Fibroblast of lung (primary cell): Measurements from ENCODE around the gene LAYN. TPM values are rescaled to one million over a fixed set of nuclear protein-coding genes. Genes with fewer than 3 reads are reported as not detected.

Experiments used
- DNase-seq, 2 donors: peaks; one replicate each; pipeline versions ENCODE4 v3.0.0 to v3.0.0-alpha.2; 2010; ENCODE audit warnings: low read depth in 2 of 2
- H2AFZ ChIP-seq: 2 replicates; pipeline ENCODE4 v1.5.1; 2012; ENCODE audit warnings: low read length, control low read depth, inconsistent platforms
- H3K27ac ChIP-seq: 2 replicates; pipeline ENCODE4 v1.5.1; 2011; ENCODE audit warnings: low read length, control low read depth; ENCODE audit not compliant: insufficient read depth
- H3K27me3 ChIP-seq: 2 replicates; pipeline ENCODE4 v1.5.1; 2011; ENCODE audit warnings: mild to moderate bottlenecking, low read length; ENCODE audit not compliant: control insufficient read depth, insufficient read depth
- H3K36me3 ChIP-seq: 2 replicates; pipeline ENCODE4 v1.5.1; 2011; ENCODE audit warnings: low read length; ENCODE audit not compliant: control insufficient read depth, insufficient read depth
- H3K4me1 ChIP-seq: 2 replicates; pipeline ENCODE4 v1.5.1; 2011; ENCODE audit warnings: low read length; ENCODE audit not compliant: control insufficient read depth, insufficient read depth; ENCODE audit errors: extremely low read depth
- H3K4me2 ChIP-seq: 2 replicates; pipeline ENCODE4 v1.5.1; 2011; ENCODE audit warnings: low read length, control low read depth; ENCODE audit not compliant: insufficient read depth; ENCODE audit errors: extremely low read depth
- H3K4me3 ChIP-seq, 4 experiments: fragments of 200-600 bp in 1 of 4; sonication (generic) in 1 of 4; replicated peaks in 1 of 4; 2 replicates each; pipeline ENCODE4 v1.5.1; 2011 to 2016; ENCODE audit warnings: low read length in 4 of 4, low read depth in 3 of 4, mild to moderate bottlenecking in 3 of 4, control low read depth in 2 of 4, inconsistent platforms in 1 of 4, mixed read lengths in 1 of 4; ENCODE audit not compliant: insufficient read depth in 1 of 4; ENCODE audit errors: control extremely low read depth in 1 of 4
- H3K79me2 ChIP-seq: 2 replicates; pipeline ENCODE4 v1.5.1; 2012; ENCODE audit warnings: mild to moderate bottlenecking, low read length, inconsistent platforms; ENCODE audit not compliant: control insufficient read depth, insufficient read depth
- H3K9ac ChIP-seq: 2 replicates; pipeline ENCODE4 v1.5.1; 2011; ENCODE audit warnings: mild to moderate bottlenecking, low read length, control low read depth; ENCODE audit not compliant: insufficient read depth
- H3K9me3 ChIP-seq: 2 replicates; pipeline ENCODE4 v1.5.1; 2012; ENCODE audit warnings: low read depth, low read length; ENCODE audit not compliant: control insufficient read depth, insufficient read depth
- H4K20me1 ChIP-seq: 2 replicates; pipeline ENCODE4 v1.5.1; 2011; ENCODE audit warnings: low read length; ENCODE audit not compliant: control insufficient read depth, insufficient read depth; ENCODE audit errors: extremely low read depth
- EZH2 ChIP-seq: IDR thresholded peaks from 2 replicates; pipeline ENCODE4 v1.5.1; 2012; ENCODE audit warnings: low read length, control low read depth, mild to moderate bottlenecking; ENCODE audit errors: missing control alignments
- polyA plus RNA-seq, 2 donors: library from polyadenylated mRNA; depleted of rRNA in 1 of 2; stranded (reverse) in 1 of 2; unstranded in 1 of 2; fragments of >200 nt; gene quantifications; 2 replicates each; pipeline ENCODE4 v1.2.1, GENCODE V29; 2011 to 2012; ENCODE audit warnings: missing spikeins in 1 of 2
- total RNA-seq: library from RNA; depleted of rRNA; stranded (reverse); fragments of >200 nt; gene quantifications from 2 replicates; pipeline ENCODE4 v1.2.1, GENCODE V29; 2014
- TF ChIP-seq, protein P1 (sequence below), 2 donors: IDR thresholded peaks in 1 of 2; conservative IDR thresholded peaks in 1 of 2; 1 replicate in 1 of 2; 2 replicates in 1 of 2; pipeline ENCODE4 v1.5.1; 2011 to 2012; ENCODE audit warnings: low read length in 2 of 2, control low read depth in 1 of 2, inconsistent platforms in 1 of 2, low read depth in 1 of 2, mild to moderate bottlenecking in 1 of 2

Gene LAYN
- total and polyA plus RNA-seq, 2 donors (not counting 1 experiment from before 2014, with no cell fraction given), result 117 to 140 TPM

DNA sequence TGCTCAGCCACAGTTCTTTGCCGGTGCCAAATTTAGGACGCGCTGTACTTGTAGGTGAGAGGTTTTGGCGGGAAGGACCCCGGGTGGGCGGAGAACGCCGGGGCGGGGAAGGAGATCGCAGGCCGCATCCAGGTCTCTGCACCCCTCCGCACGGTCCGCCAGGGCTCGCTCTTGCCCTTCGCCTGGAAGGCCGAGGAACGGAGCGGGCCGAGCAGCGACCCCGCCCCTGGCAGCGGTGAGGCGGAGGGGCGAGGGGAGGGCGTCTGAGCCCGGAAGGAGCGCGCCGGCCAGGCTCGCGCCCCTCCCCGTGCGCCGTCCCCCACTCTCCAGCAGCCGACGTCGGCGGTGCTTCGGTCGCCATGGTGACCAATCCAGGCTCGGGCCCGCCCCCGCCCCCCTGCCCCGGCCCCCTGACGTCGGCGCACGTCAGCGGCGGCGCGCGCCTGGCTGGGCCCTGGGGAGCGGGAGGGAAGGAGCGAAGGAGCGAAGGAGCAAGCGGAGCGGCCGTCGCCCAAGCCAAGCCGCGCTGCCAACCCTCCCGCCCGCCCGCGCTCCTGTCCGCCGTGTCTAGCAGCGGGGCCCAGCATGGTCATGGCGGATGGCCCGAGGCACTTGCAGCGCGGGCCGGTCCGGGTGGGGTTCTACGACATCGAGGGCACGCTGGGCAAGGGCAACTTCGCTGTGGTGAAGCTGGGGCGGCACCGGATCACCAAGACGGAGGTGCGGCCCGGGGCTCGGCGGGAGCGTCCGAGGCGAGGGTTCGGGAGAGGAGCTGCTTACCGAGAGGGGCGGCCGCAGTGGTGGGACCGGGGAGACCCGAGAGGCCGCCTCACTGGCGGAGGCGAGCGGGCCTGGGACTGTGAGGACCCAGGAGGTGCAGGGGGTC lies 61.7 kb downstream of the LAYN start, which contains the start of gene SIK2:
Gene SIK2 (plus strand): TSS at position 471 of the 886 bp plus-strand sequence. CDS start 115 bp downstream, at position 586.
- peak within 1 kb of the TSS; percentile 100 for H3K9ac ChIP-seq
- H4K20me1 ChIP-seq, result no peaks in the 10 kb centered on the region
- TF ChIP-seq, protein P1, sequence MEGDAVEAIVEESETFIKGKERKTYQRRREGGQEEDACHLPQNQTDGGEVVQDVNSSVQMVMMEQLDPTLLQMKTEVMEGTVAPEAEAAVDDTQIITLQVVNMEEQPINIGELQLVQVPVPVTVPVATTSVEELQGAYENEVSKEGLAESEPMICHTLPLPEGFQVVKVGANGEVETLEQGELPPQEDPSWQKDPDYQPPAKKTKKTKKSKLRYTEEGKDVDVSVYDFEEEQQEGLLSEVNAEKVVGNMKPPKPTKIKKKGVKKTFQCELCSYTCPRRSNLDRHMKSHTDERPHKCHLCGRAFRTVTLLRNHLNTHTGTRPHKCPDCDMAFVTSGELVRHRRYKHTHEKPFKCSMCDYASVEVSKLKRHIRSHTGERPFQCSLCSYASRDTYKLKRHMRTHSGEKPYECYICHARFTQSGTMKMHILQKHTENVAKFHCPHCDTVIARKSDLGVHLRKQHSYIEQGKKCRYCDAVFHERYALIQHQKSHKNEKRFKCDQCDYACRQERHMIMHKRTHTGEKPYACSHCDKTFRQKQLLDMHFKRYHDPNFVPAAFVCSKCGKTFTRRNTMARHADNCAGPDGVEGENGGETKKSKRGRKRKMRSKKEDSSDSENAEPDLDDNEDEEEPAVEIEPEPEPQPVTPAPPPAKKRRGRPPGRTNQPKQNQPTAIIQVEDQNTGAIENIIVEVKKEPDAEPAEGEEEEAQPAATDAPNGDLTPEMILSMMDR (conservative IDR thresholded peaks at IDR 0.05 in 1 of 2, IDR thresholded peaks at IDR 0.05 in 1 of 2; ENCODE audit: low read depth in 1 of 2, low read length in 2 of 2), result peak; percentile 80 to 83
- no peak for TF ChIP-seq EZH2
- peaks cover 45% of the 10 kb centered on the region for H3K79me2 ChIP-seq
- peak within 1 kb of the TSS; percentile 88 for H2AFZ ChIP-seq
- H3K4me1 ChIP-seq, result peaks cover 11% of the 10 kb centered on the region
- no peaks in the 10 kb centered on the region for H3K27me3 ChIP-seq
- DNase-seq, result peak; percentile 94 to 95
- peak within 1 kb of the TSS; percentile 97 for H3K4me2 ChIP-seq
- no peaks in the 10 kb centered on the region for H3K9me3 ChIP-seq
- H3K27ac ChIP-seq, result peak within 1 kb of the TSS; percentile 99
- peak within 1 kb of the TSS; percentile 76 to 88 (median 81) for H3K4me3 ChIP-seq
- no peaks in the 10 kb centered on the region for H3K36me3 ChIP-seq

DNA sequence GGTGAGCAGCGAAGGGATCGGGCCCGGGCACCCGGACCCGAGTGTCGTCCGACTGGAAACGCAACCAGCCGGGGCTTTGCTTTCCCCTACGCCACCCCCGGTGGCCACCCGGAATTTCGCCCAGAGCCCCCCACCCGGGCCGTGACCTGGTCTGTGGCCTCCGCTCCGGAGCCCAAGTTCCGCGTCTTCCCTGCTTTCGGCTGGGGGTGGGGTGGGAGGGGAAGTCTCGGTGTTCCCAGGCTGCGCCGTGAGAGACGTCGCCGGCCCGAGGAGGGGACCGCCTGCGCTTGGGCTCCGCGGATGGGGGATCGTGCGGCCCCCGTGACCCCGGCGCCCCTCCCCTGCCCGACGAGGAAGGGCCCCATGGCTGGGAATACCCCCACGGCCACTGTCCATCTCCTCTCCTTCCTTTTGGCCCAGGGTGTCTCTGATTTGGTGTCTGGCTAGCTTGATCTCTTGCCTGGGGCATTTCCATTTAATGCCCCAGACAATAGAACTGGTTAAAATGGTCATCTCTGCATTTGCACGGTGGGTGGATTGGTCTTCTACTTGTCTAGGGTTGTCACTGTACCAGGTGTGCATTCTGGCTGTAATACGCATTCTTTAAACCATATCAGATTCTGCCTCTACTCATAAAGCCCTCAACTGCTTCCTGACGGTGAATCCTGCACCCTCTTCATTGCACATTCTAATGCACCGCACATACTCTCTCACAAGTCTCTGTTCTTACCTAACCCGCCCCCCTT lies 62.5 kb downstream of the LAYN start:
- DNase-seq, result peak; percentile 50 to 63
- no peaks in the 10 kb centered on the region for H3K9me3 ChIP-seq
- peak overlapping the region; percentile 99 for H3K27ac ChIP-seq
- peak overlapping the region; percentile 100 for H3K9ac ChIP-seq
- H2AFZ ChIP-seq, result no peak overlapping the region
- no peaks in the 10 kb centered on the region for H3K36me3 ChIP-seq
- no peak for TF ChIP-seq EZH2
- TF ChIP-seq, protein P1 (conservative IDR thresholded peaks at IDR 0.05 in 1 of 2, IDR thresholded peaks at IDR 0.05 in 1 of 2; ENCODE audit: low read depth in 1 of 2, low read length in 2 of 2), result no peak
- no peaks in the 10 kb centered on the region for H4K20me1 ChIP-seq
- H3K4me2 ChIP-seq, result peak overlapping the region; percentile 97
- H3K27me3 ChIP-seq, result no peaks in the 10 kb centered on the region
- peaks cover 10% of the 10 kb centered on the region for H3K4me1 ChIP-seq
- H3K4me3 ChIP-seq, result peak overlapping the region; percentile 76 to 88 (median 81)
- peaks cover 53% of the 10 kb centered on the region for H3K79me2 ChIP-seq

DNA sequence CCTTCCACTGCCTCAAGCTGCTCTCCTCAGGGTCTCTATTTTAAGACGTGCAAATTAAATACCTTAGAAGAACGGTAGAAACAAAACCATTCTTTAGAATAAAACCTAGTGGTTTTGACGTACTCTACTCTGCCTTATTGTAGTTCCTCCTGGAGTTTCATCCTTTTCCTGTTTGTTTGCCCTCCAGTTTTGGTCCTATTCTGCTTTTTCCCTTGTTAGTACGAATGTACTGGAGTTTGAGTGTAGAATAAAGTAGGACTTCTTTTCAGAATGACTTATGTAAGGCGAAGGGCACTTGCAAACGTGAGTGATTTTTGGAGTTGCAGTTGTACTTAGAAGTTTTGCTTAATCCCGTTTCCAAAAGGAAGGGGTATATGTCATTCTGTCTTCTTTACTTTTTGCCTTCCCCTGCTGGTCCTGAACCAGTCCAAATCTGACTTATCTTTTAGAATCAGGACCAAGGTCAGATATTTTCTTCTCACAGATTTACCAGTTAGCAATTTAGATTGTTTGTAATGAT lies 63.2 kb downstream of the LAYN start:
- no peak overlapping the region for H2AFZ ChIP-seq
- DNase-seq, result no peak
- H3K27ac ChIP-seq, result peak overlapping the region; percentile 99
- TF ChIP-seq, protein P1 (conservative IDR thresholded peaks at IDR 0.05 in 1 of 2, IDR thresholded peaks at IDR 0.05 in 1 of 2; ENCODE audit: low read depth in 1 of 2, low read length in 2 of 2), result no peak
- TF ChIP-seq EZH2, result no peak
- H3K4me3 ChIP-seq, result peak overlapping the region; percentile 76 to 88 (median 81)
- peak overlapping the region; percentile 100 for H3K9ac ChIP-seq
- H3K4me1 ChIP-seq, result peaks cover 6% of the 10 kb centered on the region
- peaks cover 58% of the 10 kb centered on the region for H3K79me2 ChIP-seq
- H3K4me2 ChIP-seq, result peak overlapping the region; percentile 97
- no peaks in the 10 kb centered on the region for H3K9me3 ChIP-seq
- H3K27me3 ChIP-seq, result no peaks in the 10 kb centered on the region
- H3K36me3 ChIP-seq, result no peaks in the 10 kb centered on the region
- H4K20me1 ChIP-seq, result no peaks in the 10 kb centered on the region
